Melanocyte of skin (primary cell): ENCODE measurements around the gene STEEP1. TPM values are rescaled to one million over a fixed set of nuclear protein-coding genes. Genes with fewer than 3 reads are reported as not detected.

Source experiments
- total RNA-seq, 2 donors: library from RNA; depleted of rRNA; stranded (reverse); fragments of >200 nt; gene quantifications; 2 replicates each; pipeline ENCODE4 v1.2.3, GENCODE V29; 2012

Gene STEEP1
- total RNA-seq, result 10 to 100 TPM; 22.0 to 30.3 TPM

GRCh38 chrX:119565107-119565663, at the start of gene STEEP1:
Gene STEEP1 (minus strand): TSS chrX:119565409. CDS start chrX:119565355, 54 bp downstream.

GRCh38 chrX:119606280-119607017, 41.2 kb upstream of the STEEP1 start, which contains the start of gene NKRF:
Gene NKRF (minus strand): TSS chrX:119606424.

GRCh38 chrX:119574394-119575266, 9.4 kb upstream of the STEEP1 start, which contains the start of gene UBE2A:
Gene UBE2A (plus strand): TSS chrX:119574563. CDS start chrX:119574712, 149 bp downstream.

Other genes starting within 250 kb of the STEEP1 start
- gene SLC25A43, start 166.1 kb downstream of the STEEP1 start, total RNA-seq, result 10 to 100 TPM; 22.7 to 32.6 TPM
- gene SLC25A5, start 97.0 kb downstream of the STEEP1 start, total RNA-seq, result 100 to 1,000 TPM; 192 to 348 TPM
- 10 to 100 TPM; 30.6 to 32.6 TPM for gene UBE2A, start 9.2 kb upstream of the STEEP1 start, total RNA-seq
- 1 to 10 TPM; 7.9 to 9.3 TPM for gene NKRF, start 41.0 kb upstream of the STEEP1 start, total RNA-seq
- 10 to 100 TPM; 14.5 to 20.6 TPM for gene SEPTIN6, start 127.8 kb upstream of the STEEP1 start, total RNA-seq
- not detected for gene SOWAHD, start 193.2 kb upstream of the STEEP1 start, total RNA-seq
- gene RPL39, start 226.2 kb upstream of the STEEP1 start, total RNA-seq, result 1,000 to 10,000 TPM; 1,101 to 1,343 TPM